Nephron progenitor cell (in vitro differentiated cells): ENCODE results near the gene ZPBP.

Source experiments
- DNase-seq: peaks from one replicate; pipeline ENCODE4 v3.0.0; 2021
- H3K27ac Mint-ChIP-seq: 2 replicates; pipeline ENCODE4 v1.8.0; 2021; ENCODE audit warnings: mild to moderate bottlenecking, moderate library complexity, mixed read lengths
- H3K27me3 Mint-ChIP-seq: 2 replicates; pipeline ENCODE4 v1.8.0; 2021; ENCODE audit warnings: mild to moderate bottlenecking, low read depth, mixed read lengths; ENCODE audit not compliant: poor library complexity
- H3K36me3 Mint-ChIP-seq: 2 replicates; pipeline ENCODE4 v1.8.0; 2021; ENCODE audit warnings: low read depth, mixed read lengths
- H3K4me1 Mint-ChIP-seq: 2 replicates; pipeline ENCODE4 v1.8.0; 2021; ENCODE audit warnings: mixed read lengths
- H3K4me3 Mint-ChIP-seq: 2 replicates; pipeline ENCODE4 v1.8.0; 2021; ENCODE audit warnings: mild to moderate bottlenecking, moderate library complexity, mixed read lengths
- H3K9me3 Mint-ChIP-seq: 2 replicates; pipeline ENCODE4 v1.8.0; 2021; ENCODE audit warnings: mild to moderate bottlenecking, moderate library complexity, mixed read lengths
- CTCF ChIP-seq: fragments of 200-600 bp; sonication (generic); IDR thresholded peaks from 2 replicates; pipeline ENCODE4 v1.5.0; 2021; ENCODE audit warnings: antibody characterized with exemption

Gene ZPBP

GRCh38 chr7:50138101-50138500 is 45.1 kb upstream of the ZPBP start:
- Mint-ChIP-seq H3K9me3 (no peaks in the 10 kb centered on the region), H3K4me3 (no peak overlapping the region), H3K27me3 (no peaks in the 10 kb centered on the region), H3K27ac (no peak overlapping the region), H3K4me1 (peaks cover 7% of the 10 kb centered on the region), H3K36me3 (no peaks in the 10 kb centered on the region)
- TF ChIP-seq CTCF = no peak
- DNase-seq = no peak

DNA sequence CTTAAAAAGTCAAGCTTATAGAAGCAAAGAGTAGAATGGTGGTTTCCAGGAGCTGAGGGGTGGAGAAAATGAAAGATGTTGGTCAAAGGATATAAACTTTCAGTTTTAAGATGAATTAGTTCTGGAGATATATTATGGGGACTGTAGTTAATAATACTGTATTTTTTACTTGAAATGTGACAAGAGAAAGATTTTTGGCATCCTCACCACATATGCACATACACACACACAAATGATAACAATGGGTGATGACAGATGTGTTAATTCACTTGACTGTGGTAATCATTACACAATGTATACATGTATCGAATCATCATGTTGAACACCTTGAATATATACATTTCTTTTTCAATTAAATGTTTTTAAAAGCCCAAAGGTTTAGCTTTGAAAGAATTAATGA is 32.7 kb upstream of the ZPBP start:
- Mint-ChIP-seq H3K27me3 (no peaks in the 10 kb centered on the region), H3K27ac (no peak overlapping the region), H3K4me3 (no peak overlapping the region), H3K36me3 (no peaks in the 10 kb centered on the region), H3K4me1 (no peaks in the 10 kb centered on the region), H3K9me3 (peaks cover 12% of the 10 kb centered on the region)
- no peak for TF ChIP-seq CTCF
- DNase-seq = no peak

DNA sequence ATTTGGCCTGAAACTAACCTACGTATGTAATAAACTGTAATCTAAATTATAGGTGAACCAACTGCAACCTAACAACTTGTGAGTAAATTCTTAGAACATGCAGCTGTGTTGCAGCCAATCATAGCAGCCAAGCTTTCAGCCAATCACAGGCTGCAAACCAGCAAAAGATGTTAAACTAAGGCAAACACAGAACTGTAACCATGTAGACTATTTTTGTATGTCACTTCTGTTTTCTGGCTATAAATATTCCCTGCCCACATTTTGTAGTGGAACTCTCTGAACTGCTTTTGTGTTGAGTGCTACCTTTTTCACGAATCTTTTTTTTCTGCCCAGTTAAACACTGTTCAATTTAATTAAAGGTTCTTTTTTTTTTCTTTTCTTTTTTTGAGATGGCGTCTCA is 28.2 kb upstream of the ZPBP start:
- no peak for DNase-seq
- Mint-ChIP-seq H3K4me1 (no peaks in the 10 kb centered on the region), H3K27me3 (peaks cover 3% of the 10 kb centered on the region), H3K36me3 (no peaks in the 10 kb centered on the region), H3K27ac (no peak overlapping the region), H3K9me3 (peaks cover 4% of the 10 kb centered on the region), H3K4me3 (no peak overlapping the region)
- no peak for TF ChIP-seq CTCF

- no peaks in the 10 kb centered on the region for H3K4me1 Mint-ChIP-seq
- H3K27me3 Mint-ChIP-seq = peaks cover 6% of the 10 kb centered on the region
- no peak overlapping the region for H3K27ac Mint-ChIP-seq
- peak; percentile 57 for TF ChIP-seq CTCF
- no peaks in the 10 kb centered on the region for H3K9me3 Mint-ChIP-seq
- H3K36me3 Mint-ChIP-seq = no peaks in the 10 kb centered on the region
- H3K4me3 Mint-ChIP-seq = no peak overlapping the region
- peak; percentile 14 for DNase-seq
Observed at GRCh38 chr7:50119815-50120637, 27.0 kb upstream of the ZPBP start.

DNA sequence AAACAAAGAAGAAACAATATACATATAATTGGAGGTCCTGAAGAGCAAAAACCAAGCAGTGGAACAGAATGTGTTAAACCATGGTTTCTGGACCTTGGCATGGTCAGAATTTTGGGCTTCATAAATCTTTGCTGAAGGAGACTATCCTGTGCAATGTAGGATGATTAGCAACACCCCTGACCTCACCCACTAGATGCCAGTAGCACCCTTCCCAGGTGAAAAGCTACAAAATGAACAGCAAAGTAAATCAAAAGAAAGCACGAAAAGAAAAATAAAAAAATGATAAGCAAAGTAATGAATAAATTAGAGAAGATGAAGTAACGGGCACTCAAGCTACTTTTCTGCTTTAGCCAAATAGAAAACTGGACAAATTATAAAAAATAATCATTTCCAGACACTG is 19.2 kb upstream of the ZPBP start:
- H3K9me3 Mint-ChIP-seq = peaks cover 24% of the 10 kb centered on the region
- no peaks in the 10 kb centered on the region for H3K36me3 Mint-ChIP-seq
- H3K27ac Mint-ChIP-seq = no peak overlapping the region
- no peak for DNase-seq
- peaks cover 2% of the 10 kb centered on the region for H3K27me3 Mint-ChIP-seq
- no peaks in the 10 kb centered on the region for H3K4me1 Mint-ChIP-seq
- no peak for TF ChIP-seq CTCF
- H3K4me3 Mint-ChIP-seq = no peak overlapping the region

GRCh38 chr7:50101873-50102272 is 8.8 kb upstream of the ZPBP start:
- Mint-ChIP-seq H3K36me3 (no peaks in the 10 kb centered on the region), H3K27ac (no peak overlapping the region), H3K27me3 (no peaks in the 10 kb centered on the region)

More at GRCh38 chr7:50101873-50102272, 8.8 kb upstream of the ZPBP start:
- no peak for DNase-seq
- no peaks in the 10 kb centered on the region for H3K9me3 Mint-ChIP-seq
- TF ChIP-seq CTCF = no peak
- H3K4me3 Mint-ChIP-seq = no peak overlapping the region
- no peaks in the 10 kb centered on the region for H3K4me1 Mint-ChIP-seq
